Measurements from ENCODE around the gene STK32C.

GRCh38 chr10:132326344-132326889 is 18.7 kb upstream of the STK32C start:
- no peak for TF ChIP-seq KDM1A (IDR thresholded peaks at IDR 0.05; ENCODE audit: borderline replicate concordance)
- no peak for TF ChIP-seq SUZ12 (IDR thresholded peaks at IDR 0.05; ENCODE audit: unreplicated experiment)
- no peak for TF ChIP-seq CTCF (IDR thresholded peaks at IDR 0.05 in 2 of 3, conservative IDR thresholded peaks at IDR 0.05 in 1 of 3; ENCODE audit: control insufficient read depth in 2 of 3, extremely low read depth in 1 of 3, insufficient read depth in 1 of 3, low read depth in 3 of 3, low read length in 3 of 3)
- no peak for TF ChIP-seq SIN3A (IDR thresholded peaks at IDR 0.05; ENCODE audit: low read depth, low read length)

Measured in GM12878 (cell line).